Activated CD4-positive, CD25-positive, alpha-beta regulatory T cell treated with anti-CD3 and anti-CD28 coated beads, Interleukin-2, amount 50 U/mL, for 16 hours (primary cell): ENCODE results near the gene CD8A.
"Not testable (repeated sequence)": the region's sequence is repeated elsewhere in the genome, so short reads cannot be mapped to it uniquely, and the experiment has no call there.

ENCODE experiments used
- DNase-seq: peaks from one replicate; pipeline ENCODE4 v3.0.0-alpha.2; 2020; ENCODE audit warnings: low read depth, low spot score

The CD8A gene

DNA sequence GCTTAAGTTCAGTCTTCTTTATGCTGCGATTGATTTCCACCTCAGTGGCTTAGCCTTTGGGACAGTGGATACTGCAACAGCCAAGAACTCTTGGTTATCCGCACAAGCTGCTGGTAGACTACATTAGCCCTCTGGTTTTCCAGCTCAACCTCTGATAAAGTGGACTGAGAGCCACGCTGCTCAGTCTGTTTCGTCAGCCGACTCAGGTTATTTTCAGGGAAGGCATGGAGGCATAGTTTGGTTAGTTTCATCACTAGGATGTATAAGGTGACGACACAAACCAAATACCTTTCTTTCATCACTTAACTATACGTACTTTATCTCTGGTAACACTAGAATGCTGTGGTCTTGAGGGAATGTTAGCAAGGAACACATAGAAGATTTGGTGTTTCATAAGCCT lies 14.2 kb downstream of the CD8A start:
- no peak for DNase-seq

DNA sequence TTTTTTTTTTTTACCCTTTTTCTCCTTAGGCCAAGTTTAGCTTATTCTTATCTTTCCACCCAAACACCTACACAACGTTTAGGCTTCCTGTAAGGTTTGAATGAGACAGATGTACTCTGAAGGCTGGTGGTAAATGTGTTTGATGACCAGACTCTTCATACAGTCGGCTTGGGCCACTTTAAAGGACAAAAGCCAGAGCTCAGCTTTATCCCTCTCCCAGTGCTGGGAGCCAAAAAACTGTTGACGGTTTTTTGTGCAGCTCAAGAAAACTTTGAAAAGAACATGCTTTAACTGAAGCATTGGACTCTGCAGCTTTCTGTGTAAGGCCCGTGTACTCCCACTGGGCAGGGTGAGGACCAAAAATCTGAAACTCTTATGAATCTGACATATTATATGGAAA lies 15.4 kb downstream of the CD8A start:
- DNase-seq: no peak

DNA sequence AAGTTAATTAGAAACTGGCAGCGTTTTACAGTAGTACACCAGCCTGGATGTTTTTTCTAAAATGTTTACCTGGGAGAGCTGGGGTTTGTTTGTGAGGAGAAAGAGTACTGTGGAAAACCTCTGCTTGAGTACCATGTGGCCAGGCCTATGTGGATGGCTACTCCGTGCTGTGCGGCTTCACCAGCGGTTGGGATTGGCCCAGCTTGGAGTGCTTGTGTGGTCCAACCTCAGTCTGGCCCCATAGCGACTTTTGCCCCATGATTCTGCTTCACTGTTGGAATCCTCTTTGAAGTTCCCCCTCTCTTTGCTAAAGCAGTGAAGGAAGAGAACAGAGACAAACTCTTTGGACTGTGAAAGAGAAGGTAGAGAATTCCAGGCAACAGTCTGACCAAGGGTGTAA lies 15.9 kb downstream of the CD8A start:
- no peak for DNase-seq

DNA sequence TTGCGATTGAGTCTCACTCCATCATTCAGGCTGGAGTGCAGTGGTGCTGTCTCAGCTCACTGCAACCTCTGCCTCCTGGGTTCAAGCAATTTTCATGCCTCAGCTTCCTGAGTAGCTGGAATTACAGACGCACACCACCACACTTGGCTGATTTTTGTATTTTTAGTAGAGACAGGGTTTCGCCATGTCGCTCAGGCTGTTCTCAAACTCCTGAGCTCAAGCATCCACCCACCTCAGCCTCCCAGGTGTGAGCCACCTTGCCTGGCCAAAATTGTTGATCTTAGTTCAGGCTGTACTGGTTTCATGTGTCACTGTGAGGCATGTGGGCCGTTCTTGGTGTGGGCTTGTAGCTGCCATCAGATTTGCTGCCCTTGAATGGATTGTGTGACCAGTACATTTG lies 18.1 kb downstream of the CD8A start:
- no peak for DNase-seq

DNA sequence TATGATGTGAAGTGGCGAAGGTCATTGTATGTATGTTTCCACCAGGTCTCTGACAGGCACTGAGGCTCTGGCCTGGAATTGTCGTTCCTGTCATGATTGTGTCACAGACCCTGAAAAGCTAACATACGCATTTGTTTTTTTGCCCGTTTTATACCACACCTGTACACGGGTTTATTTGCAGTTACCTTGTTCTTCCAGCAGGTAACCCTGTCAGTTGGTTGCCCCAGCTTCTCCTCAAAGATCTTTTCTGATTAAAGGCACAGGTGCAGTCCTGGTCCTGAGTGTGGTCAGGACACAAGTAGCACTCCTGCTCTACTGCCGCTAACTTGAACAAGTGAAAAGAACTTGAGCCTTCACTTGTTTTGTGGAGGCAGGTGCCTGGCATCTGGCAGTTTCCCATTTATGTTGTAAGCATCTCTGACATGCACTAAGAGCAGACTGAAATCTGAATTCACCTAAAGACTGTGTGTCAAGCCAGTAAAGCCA lies 19.9 kb downstream of the CD8A start:
- DNase-seq: no peak

DNA sequence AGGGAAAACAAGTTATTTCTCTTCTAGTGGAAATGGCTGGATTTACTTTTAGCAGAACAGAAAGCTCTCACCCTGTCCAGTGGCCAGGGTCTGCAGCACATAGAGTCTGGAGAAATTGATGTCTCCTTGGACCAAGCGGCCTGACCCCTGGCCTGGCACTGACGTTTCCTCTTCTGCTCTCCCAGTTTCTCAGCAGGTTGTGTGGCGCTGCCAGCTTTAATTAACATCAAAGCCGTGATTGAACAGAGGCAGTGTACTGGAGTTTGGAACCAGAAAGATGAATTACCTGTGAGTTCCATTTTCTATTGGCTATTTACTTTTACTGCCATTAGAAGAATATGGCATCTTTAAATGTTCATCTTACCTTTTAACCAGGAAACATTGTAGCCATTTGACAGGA lies 20.9 kb downstream of the CD8A start:
- no peak for DNase-seq

DNA sequence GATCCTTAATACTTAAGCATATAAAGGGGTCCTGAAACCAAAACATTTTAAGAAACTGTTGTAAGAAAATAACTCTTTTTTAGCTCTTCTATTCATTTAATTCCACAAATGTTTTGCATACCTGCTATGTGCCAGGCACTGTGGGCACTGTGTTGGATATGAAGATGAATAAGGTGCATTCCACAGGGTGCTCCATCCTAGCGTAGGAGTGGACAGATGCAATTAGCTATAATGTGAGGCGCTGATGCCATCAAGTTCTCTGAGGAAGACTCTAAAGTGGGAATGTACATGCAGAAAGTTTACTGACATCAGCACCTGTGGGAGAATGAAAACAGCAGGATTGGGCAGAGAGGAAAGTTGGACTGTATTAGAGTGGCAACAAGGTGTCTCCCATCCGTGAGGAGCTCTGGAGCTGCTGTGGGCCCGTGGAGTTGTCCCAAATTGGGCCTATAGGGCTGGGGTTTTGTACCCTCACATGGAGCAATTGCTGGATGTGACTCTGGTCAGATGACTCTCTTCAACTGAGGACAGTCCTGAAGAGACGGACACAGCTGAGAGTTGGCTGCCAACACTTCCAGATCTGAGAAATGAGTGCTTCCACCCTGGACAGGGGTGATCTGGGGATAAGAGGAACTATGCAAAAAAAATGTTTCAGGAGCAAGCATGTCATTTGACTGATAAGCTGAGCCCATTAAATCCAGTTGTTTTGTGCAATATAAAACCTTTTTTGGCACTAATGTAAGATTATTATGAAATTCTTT lies 22.3 kb downstream of the CD8A start:
- DNase-seq: no peak

DNA sequence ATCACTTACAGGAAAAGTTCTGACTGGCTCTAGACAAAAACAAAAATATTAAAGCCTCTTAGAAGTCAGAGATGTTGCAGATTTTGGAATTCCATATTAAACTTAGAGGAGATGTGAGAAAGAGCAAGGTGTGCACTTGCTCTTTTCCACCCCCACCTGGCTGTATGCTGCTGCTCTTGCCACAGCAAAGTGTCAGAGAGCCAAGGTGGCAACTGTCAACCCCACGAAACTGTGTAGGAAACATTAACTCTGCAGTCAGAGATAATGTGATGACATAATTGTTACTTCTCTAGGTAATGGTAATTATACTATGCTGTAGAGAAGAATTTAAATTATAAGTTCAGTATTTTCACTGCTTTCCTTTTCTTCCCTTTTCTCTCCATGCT lies 25.4 kb downstream of the CD8A start:
- DNase-seq: no peak

DNA sequence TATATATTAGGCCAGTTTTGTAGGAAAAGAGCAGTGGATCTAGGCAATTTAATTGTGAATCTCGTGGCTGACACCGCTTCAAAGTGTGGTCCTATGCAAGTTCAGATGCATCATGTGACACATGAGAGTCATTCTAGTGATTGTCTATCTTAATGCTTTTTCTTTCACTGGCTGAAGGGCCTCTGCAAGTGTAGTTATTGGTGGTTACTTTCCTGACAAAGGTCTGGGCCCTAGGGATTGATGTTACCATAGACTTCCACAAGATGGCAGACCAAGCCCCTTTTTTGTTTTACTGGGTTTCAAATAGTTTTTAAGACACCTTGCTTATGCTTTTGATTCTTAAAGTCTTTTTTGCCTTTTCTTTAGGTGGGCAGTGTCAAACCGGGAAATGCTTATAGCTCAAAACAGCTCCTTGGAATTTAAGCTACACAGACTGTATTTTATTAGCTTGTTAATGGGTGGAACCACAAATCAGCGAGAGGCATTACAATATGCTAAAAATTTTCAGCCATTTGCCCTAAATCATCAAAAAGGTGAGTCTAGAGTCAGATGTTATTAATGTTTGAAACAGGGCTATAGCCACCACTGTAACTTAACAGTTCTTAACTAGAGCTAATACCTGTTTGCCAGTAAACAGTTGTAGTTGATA lies 25.9 kb downstream of the CD8A start:
- no peak for DNase-seq

DNA sequence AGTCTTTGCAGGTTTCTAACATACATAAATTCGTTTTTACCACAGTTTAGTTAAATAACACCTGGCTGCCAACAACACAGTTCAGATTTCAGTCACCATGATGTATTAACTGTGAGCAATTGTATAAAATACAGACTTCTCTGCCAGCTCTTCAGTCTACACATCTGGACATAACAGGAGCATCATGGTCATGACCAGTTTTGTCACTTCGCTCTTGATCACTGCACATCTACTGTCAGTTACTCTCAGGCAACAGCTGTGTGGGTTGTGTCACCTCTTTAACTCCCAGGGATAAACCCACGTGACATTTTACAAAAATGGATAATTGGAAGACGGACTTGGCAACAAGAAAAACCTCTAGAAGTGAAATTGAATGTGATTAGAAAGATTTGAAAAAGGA lies 30.3 kb downstream of the CD8A start:
- DNase-seq: no peak

DNA sequence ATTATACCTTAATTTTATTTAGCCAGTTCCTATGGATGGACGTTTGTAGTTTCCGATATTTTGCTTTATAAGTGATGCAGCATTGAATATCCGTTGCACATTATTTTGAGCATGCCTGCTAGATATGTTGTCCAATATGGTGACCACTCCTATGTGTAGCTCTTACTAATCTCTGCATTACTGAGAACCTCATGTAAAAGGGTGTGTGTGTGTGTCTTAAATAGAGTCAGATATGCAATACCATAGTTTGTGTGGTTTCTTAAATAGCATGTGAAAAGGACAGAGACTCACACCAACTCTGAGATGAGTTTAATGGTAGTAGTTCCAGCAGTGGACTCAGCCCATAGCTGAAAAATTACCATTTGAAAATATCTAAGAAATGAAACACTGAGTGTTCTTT lies 32.3 kb downstream of the CD8A start:
- no peak for DNase-seq

DNA sequence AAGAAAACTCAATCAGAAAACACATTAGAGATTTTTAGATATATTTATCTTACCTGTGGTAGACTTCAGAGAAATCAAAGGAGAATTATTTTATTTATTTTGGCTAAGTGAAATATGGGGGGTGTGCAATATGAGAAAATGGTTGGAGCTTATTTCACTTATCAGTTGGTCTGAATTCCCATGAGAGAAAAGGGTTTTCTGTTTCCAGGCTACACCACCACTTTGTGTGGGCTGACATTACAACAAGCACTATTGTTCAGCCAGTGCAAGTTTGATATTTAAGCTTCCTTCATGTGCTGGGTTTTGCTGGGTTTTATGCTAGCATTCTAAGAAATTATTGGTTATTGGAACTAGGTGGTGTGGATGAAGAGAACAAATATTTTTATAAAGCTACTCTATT lies 37.1 kb downstream of the CD8A start:
- no peak for DNase-seq

DNA sequence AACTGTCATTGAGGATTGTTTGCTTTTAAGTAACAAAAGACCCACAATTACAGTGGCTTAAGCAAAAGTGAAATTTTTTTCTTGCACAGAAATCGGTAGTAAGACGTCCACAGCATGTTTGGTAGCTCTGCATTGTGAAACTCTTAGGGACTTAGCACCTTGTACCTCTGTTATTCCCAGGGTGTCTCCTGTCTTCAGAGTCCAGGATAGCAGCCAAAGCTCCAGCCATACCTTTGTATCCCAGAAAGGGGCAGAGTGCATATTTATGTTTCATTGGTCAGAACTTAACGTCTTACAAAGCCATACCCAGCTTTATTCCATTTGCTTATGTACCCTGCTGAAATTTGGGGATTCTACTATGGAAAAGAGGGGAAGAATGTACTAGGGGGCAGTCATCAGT lies 37.8 kb downstream of the CD8A start:
- no peak for DNase-seq

DNA sequence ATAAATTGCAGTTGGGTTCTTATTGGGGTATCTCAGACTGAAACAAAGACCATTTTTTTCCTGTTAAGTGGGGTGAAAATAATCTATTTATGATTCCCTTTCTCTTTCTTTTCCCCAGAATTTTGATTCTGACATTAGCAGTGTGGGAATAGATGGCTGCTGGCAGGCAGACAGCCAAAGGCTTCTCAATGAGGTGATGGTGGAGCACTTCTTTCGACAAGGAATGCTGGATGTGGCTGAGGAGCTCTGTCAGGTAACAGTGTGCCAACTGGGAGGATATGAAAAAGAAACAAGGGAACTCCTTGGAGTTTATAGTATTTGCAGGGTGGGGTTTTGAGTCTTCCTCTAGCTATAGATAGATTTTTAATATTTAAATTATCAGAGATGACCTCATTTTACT lies 38.9 kb downstream of the CD8A start:
- no peak for DNase-seq

DNA sequence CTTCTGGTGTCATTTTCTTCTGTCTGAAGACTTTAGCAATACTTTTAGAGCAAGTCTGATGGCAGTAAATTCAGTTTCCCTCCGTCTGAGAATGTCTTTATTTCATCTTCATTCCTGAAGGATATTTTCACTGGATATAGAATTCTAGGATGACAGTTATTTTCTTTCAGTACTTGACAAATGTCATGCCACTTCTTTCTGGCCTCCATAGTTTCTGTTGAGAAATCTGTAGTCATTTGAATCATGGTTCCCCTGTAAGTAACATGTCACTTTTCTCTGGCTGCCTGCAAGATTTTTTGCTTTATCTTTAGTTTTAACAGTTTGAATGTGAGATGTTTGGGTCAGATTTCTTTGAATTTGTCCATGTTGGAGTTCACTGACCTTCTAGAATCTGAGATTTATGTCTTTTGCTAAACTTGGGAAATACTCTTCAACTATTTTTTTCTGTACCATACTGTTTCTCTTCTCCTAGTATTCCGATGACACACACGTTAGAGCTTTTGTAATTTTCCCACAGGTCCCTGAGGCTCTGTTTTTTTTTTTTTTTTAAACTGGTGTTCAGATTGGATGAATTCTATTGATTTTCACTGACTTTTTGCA lies 40.4 kb downstream of the CD8A start:
- no peak for DNase-seq

DNA sequence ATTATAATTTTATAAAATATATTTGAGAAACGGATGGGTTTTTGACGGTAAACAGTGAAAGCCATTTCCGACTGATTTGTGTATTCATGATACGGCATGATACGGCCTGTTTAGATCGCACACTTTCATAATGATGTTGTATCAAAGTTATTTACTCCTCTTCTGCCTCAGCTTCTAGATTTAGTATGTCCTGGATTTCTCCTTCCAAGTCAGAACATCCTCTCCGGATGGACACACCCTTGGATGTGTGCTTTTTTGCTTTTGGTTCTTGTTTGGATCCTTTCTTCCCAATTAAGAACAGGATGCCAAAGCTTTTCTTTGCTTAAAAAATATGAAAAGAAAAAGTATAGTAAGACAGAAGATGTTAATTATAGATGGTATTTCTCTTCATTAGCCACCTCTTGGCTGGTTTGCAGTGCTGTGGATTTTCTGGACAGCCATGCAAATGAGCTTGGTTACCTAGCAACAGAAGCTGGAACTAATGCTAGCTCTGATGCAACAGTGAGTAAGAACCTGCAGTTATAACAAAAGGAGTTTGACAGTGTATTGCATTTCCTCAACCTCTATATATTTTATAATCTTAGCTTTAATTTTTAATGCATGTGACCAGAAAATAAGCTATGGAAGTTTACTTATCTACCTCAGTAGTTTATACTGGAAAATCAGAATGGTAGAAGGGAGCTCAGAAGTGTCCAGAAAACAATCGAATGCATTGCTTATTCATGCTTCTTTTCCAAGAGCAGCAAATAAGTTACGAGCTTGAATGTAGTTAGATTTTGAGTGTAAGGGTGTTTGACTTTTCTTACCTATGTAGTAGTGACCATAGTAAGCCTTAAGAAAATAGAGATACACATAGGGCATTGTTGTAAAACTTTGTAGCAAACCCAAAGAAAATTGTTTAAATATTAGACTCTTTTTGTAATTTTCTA lies 42.7 kb downstream of the CD8A start:
- DNase-seq: no peak

DNA sequence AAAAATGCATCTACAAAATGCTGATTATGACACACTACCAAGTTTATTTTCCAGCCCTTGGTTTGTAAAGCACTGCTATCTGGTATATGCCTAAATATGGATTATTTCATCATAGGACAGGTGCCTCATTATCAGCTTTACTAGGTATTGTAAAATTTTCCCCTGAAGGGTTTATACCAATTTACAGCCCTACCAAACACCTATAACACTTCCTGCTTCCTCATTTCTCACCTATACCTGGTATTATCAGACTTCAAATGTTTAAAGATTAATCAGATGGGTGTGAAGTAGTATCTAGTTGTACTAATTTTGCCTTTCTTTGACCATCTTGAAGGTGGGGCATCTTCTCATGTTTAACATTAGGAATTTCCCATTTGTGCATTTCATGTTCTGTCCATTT lies 43.8 kb downstream of the CD8A start:
- no peak for DNase-seq

DNA sequence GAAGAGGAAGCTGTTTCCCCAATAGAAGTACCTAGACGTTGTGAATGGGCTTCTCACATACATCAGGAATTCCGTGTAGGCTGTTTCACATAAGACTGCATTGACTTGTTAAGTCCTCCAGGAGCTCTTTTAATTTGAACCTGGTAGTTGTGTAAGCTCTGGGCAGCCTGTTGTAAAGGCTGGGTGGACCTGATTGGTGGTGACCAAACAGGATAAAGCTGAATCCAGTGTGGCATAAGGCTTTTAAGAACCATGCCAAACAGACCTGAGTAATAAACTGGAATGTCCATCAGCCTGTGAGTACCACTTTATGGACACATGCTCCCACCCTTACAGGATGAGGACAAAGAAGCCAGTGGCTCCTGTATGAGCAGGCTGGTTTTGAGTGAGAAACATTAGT lies 46.6 kb downstream of the CD8A start:
- no peak for DNase-seq

DNA sequence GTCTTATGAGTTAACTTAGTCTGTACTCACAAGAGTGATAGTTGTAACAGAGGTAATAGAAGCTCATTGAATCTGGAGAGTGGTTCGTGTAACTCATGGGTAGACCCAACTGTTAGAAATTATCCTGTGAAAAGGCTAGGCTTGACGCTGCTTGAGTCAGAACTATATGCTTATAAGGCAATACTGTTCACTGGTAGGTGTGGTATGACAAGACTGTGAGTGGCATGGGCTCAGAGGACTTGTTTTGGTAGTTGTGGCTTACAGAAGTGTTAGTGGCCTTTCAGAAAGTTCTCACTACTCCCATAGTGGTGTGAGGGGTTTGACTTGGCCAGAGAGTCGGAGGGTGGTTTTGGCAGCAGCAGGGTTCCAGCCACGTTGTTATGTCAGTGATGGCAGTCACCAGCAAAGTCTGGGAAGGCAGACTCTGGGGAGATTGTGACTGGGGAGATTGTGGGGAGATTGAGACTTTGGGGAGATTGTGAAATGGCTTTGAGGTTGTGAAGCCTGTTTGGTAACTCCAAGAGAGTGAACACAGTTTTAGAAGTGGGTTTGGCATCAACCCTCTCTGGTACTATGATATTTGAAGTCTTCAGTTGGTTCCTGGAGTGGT lies 48.7 kb downstream of the CD8A start:
- not testable (repeated sequence) for DNase-seq

DNA sequence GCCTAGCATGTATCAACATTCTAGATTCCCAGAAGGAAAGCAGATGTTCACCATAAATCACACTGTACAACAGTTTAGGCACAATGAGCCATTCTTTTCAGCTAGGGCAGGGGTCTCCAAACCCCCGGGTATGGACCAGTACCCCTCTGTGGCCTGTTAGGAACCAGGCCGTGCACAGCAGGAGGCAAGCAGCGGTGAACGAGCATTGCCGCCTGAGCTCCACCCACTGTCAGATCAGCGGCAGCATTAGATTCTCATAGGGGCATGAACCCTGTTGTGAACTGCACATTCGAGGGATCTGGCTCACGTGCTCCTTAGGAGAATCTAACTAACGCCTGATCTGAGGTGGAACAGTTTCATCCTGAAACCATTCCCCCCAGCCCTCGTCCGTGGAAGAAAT lies 50.8 kb downstream of the CD8A start:
- not testable (repeated sequence) for DNase-seq

DNA sequence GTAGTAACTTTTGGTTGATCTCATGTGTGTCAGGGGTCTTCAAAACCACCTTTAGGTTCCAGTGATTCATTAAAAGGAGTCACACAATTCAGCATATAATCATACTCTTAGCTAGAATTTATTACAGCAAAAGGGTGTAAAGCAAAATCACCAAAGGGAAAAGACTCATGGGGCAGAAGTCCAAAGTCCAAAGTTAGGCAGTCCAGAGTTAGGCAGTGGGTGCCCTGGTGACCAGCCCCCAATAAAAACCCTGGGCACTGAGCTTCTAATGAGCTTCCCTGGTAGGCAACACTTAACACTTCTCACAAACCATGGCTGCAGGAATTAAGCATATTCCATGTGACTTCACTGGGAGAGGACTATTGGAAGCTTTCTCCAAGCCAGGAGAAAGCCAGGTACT lies 51.2 kb downstream of the CD8A start:
- DNase-seq: not testable (repeated sequence)

DNA sequence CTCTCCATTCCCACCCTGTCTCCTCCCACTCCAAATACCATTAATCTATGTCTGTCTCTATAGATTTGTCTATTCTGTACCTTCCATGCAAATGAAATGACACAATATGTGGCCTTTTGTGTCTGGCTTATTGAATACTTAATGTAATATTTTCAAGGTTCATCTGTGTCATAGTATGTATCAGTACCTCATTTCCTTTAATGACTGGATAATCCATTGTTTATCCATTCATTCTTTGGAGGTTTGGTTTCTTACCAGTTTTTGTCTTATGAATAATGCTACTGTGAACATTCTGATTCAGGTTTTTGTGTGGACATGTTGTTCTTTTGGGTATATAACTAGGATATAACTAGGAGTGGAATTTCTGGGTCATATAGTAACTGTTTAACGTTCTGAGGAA lies 55.8 kb downstream of the CD8A start:
- not testable (repeated sequence) for DNase-seq
